Ishikawa (cell line): ENCODE results near the gene AEN.

Source experiments
- CEBPB ChIP-seq: IDR thresholded peaks from 2 replicates; pipeline ENCODE4 v1.6.1; 2012
- CREB1 ChIP-seq: IDR thresholded peaks from 2 replicates; pipeline ENCODE4 v1.6.1; 2012; ENCODE audit warnings: low read depth
- EGR1 ChIP-seq: IDR thresholded peaks from 2 replicates; pipeline ENCODE4 v1.6.1; 2012
- EP300 ChIP-seq: IDR thresholded peaks from 2 replicates; pipeline ENCODE4 v1.6.1; 2012; ENCODE audit warnings: borderline replicate concordance
- FOXM1 ChIP-seq: IDR thresholded peaks from 2 replicates; pipeline ENCODE4 v1.6.1; 2012; ENCODE audit warnings: low read depth, borderline replicate concordance
- NFIC ChIP-seq: IDR thresholded peaks from 2 replicates; pipeline ENCODE4 v1.6.1; 2012
- RAD21 ChIP-seq: IDR thresholded peaks from 2 replicates; pipeline ENCODE4 v1.6.1; 2012; ENCODE audit warnings: low read depth
- TAF1 ChIP-seq: IDR thresholded peaks from 2 replicates; pipeline ENCODE4 v1.6.1; 2012; ENCODE audit warnings: low read depth, mild to moderate bottlenecking
- TCF12 ChIP-seq: IDR thresholded peaks from 2 replicates; pipeline ENCODE4 v1.6.1; 2012; ENCODE audit warnings: low read depth
- TEAD4 ChIP-seq: IDR thresholded peaks from 2 replicates; pipeline ENCODE4 v1.6.1; 2012
- YY1 ChIP-seq: IDR thresholded peaks from 2 replicates; pipeline ENCODE4 v1.6.1; 2012; ENCODE audit warnings: low read depth
- ZBTB7A ChIP-seq: IDR thresholded peaks from 2 replicates; pipeline ENCODE4 v1.6.1; 2012; ENCODE audit warnings: low read depth
- TF ChIP-seq, protein P1 (sequence below): IDR thresholded peaks from 2 replicates; pipeline ENCODE4 v1.6.1; 2012
- TF ChIP-seq, protein P2 (sequence below): IDR thresholded peaks from 2 replicates; pipeline ENCODE4 v1.6.1; 2012
- TF ChIP-seq, protein P3 (sequence below): IDR thresholded peaks from 2 replicates; pipeline ENCODE4 v1.6.1; 2012; ENCODE audit warnings: low read depth, mild to moderate bottlenecking

Gene AEN

DNA sequence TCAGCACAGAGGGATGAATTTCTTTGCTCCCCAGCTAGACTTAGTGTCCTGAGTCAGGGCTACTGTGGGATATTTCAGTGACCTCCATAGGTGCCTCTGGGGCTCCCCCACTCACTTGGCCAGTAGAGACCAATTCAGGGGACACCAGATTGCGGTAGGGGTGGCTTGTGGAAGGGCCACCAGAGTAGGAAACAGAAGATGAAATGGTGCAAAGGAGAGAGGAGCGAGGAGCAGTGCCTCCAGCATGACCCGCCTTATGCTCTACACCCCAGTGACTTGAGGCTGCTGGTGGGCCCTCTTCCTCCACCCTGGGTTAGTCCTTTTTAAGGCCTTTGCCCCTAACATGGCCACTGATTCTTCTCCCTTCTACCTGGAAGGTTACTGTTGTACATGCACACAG, 2.5 kb downstream of the AEN start:
- TF ChIP-seq RAD21 (no peak), TCF12 (no peak)
- TF ChIP-seq, protein P1, sequence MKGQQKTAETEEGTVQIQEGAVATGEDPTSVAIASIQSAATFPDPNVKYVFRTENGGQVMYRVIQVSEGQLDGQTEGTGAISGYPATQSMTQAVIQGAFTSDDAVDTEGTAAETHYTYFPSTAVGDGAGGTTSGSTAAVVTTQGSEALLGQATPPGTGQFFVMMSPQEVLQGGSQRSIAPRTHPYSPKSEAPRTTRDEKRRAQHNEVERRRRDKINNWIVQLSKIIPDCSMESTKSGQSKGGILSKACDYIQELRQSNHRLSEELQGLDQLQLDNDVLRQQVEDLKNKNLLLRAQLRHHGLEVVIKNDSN: no peak

DNA sequence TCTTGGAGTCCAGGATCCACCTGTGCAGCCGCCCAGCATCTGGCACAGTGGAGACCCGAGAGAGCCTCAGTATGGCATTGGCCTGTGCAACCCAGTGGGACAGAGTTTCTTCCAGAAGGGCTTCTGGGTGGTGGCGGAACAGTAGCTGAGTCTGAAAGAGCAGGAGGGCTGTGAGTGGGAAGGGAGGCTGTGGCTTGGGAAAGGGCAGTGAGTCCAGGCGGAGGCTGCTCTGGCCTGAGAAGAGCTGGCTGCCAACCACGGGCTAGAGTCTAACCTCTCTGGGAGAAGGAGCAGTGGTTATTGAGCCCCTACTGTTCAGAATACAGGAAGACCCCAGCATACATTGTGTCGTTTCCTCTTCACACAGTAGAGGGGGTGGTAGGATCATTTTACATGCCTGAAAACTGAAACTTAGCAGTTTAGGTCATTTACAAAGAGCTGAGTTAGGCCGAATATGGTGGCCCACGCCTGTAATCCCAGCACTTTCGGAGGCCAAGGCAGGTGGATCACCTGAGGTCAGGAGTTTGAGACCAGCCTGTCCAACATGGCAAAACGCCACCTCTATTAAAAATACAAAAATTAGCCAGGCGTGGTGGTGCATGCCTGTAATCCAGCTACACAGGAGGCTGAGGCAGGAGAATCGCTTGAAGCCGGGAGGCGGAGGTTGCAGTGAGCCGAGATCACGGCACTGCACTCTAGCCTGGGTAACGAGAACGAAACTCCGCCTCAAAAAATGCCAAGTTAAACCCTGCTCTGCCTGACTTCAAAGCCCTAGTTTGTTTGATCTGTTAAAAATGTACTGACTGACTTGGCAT, 3.2 kb downstream of the AEN start:
- TF ChIP-seq CREB1: no peak
- TF ChIP-seq CEBPB: no peak
- TF ChIP-seq YY1: no peak
- TF ChIP-seq, protein P1: no peak
- TF ChIP-seq EGR1: no peak
- no peak for TF ChIP-seq FOXM1
- peak; percentile 16; the same call in 1 of the 2 replicates for TF ChIP-seq RAD21

DNA sequence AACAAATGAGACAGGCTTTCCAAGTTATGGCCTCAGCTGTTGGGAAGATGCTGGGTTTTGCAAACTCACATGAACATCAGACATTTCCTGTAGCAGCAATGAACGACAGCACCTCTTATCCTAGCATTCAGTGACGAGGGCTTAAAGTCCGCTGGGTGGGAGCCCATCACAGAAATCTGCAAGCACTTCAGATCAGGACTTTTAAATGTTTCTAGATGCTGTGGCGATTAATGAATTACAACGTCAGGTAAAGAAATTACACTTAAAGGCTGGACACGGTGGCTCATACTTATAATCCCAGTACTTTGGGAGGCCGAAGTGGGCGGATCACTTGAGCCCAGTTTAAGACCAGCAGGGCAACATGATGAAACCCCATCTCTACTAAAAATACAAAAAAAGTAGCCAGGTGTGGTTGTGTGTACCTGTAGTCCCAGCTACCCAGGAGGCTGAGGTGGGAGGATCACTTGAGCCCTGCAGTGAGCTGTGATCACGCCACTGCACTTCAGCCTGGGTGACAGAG, 3.9 kb downstream of the AEN start:
- no peak for TF ChIP-seq CEBPB
- TF ChIP-seq RAD21: no peak
- TF ChIP-seq, protein P2, sequence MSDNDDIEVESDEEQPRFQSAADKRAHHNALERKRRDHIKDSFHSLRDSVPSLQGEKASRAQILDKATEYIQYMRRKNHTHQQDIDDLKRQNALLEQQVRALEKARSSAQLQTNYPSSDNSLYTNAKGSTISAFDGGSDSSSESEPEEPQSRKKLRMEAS: no peak
- no peak for TF ChIP-seq TEAD4
- TF ChIP-seq TAF1: no peak
- no peak for TF ChIP-seq YY1
- no peak for TF ChIP-seq CREB1
- TF ChIP-seq EP300: no peak
- TF ChIP-seq FOXM1: no peak
- TF ChIP-seq EGR1: no peak
- no peak for TF ChIP-seq NFIC
- TF ChIP-seq, protein P1: no peak

DNA sequence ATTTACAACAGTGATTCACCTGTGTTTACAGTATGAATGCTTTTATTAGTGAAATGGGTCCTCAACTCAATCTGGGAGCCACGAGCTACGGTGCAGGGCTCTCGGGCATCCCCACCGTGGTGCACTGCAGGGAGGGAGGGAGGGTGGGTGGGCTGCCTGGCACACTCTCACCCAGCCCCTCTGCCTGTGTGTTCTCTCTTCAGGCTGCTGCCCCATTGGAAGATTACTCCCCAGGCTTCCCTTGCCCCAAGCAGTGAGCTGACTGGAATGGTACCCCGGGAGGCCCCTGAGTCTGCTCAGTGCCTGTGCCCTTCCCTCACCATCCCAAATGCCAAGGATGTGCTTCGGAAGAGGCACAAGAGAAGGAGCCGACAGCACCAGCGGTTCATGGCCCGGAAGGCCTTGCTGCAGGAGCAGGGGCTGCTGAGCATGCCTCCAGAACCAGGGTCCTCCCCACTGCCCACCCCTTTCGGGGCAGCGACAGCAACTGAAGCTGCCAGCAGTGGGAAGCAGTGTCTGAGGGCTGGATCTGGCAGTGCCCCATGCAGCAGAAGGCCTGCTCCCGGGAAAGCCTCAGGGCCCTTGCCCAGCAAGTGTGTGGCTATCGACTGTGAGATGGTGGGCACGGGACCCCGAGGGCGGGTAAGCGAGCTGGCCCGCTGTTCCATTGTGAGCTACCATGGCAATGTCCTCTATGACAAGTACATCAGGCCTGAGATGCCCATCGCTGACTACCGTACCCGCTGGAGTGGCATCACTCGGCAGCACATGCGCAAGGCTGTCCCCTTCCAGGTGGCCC, 5.0 kb downstream of the AEN start:
- TF ChIP-seq ZBTB7A (no peak), TCF12 (no peak), CEBPB (no peak), NFIC (no peak), FOXM1 (no peak), TAF1 (no peak), CREB1 (no peak), EGR1 (no peak), EP300 (no peak)
- TF ChIP-seq, protein P1: no peak
- TF ChIP-seq, protein P3, sequence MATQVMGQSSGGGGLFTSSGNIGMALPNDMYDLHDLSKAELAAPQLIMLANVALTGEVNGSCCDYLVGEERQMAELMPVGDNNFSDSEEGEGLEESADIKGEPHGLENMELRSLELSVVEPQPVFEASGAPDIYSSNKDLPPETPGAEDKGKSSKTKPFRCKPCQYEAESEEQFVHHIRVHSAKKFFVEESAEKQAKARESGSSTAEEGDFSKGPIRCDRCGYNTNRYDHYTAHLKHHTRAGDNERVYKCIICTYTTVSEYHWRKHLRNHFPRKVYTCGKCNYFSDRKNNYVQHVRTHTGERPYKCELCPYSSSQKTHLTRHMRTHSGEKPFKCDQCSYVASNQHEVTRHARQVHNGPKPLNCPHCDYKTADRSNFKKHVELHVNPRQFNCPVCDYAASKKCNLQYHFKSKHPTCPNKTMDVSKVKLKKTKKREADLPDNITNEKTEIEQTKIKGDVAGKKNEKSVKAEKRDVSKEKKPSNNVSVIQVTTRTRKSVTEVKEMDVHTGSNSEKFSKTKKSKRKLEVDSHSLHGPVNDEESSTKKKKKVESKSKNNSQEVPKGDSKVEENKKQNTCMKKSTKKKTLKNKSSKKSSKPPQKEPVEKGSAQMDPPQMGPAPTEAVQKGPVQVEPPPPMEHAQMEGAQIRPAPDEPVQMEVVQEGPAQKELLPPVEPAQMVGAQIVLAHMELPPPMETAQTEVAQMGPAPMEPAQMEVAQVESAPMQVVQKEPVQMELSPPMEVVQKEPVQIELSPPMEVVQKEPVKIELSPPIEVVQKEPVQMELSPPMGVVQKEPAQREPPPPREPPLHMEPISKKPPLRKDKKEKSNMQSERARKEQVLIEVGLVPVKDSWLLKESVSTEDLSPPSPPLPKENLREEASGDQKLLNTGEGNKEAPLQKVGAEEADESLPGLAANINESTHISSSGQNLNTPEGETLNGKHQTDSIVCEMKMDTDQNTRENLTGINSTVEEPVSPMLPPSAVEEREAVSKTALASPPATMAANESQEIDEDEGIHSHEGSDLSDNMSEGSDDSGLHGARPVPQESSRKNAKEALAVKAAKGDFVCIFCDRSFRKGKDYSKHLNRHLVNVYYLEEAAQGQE: no peak

DNA sequence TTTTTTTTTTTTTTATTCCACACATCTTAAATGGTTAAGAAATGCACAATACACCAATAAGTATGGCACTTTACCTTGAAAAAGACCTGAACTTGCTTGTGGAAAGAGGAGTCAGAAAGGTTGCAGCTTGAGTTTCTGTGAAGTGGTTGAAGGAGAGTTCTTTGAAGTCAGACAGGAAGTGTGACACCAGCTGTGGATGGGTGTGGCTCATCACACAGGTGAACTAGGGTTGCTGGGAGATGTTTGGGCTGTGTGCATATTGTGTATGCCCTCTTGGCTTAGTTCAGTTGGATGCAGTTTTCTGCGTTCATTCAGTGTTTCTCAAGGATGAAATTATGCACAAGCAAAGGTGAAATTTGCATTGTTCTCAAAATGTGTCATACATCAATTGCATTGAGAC, 6.3 kb downstream of the AEN start:
- TF ChIP-seq EGR1 (no peak), RAD21 (no peak), CEBPB (no peak), ZBTB7A (no peak), EP300 (no peak), TCF12 (no peak), CREB1 (no peak), FOXM1 (no peak), TEAD4 (no peak), YY1 (no peak), NFIC (no peak), TAF1 (no peak)
- TF ChIP-seq, protein P2: no peak
- TF ChIP-seq, protein P1: no peak
- TF ChIP-seq, protein P3: no peak
